ENCODE data around the gene OGN. TPM values are rescaled to one million over a fixed set of nuclear protein-coding genes. Genes with fewer than 3 reads are reported as not detected.

The OGN gene, protein sequence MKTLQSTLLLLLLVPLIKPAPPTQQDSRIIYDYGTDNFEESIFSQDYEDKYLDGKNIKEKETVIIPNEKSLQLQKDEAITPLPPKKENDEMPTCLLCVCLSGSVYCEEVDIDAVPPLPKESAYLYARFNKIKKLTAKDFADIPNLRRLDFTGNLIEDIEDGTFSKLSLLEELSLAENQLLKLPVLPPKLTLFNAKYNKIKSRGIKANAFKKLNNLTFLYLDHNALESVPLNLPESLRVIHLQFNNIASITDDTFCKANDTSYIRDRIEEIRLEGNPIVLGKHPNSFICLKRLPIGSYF
- total RNA-seq (2022) = not detected in 2 replicates
- not detected for Bru-seq, nascent RNA
- percentile 5 among the genes with signal in this experiment for BruChase-seq, experiment 1, labeled RNA remaining after a 6-hour chase
- BruChase-seq, experiment 2, labeled RNA remaining after a 2-hour chase = percentile 5 among the genes with signal in this experiment
- long read RNA-seq = 0 reads

GRCh38 chr9:92404042-92404836 is at the start of gene OGN:
TSS of gene OGN (minus strand) at chr9:92404578. CDS start at chr9:92403407, 1,171 bp downstream.
- Mint-ChIP-seq H3K4me3 (ENCODE audit: unreplicated experiment) (no peak within 1 kb of the TSS), H3K9me3 (ENCODE audit: unreplicated experiment) (no peaks in the 10 kb centered on the region), H3K4me1 (ENCODE audit: insufficient read depth, unreplicated experiment) (no peaks in the 10 kb centered on the region), H3K36me3 (ENCODE audit: insufficient read depth, unreplicated experiment) (no peaks in the 10 kb centered on the region), H3K27me3 (ENCODE audit: insufficient read depth, unreplicated experiment) (no peaks in the 10 kb centered on the region), H3K27ac (ENCODE audit: low read depth, unreplicated experiment) (no peak within 1 kb of the TSS)
- ChIA-PET CTCF (interaction anchor here (1.1 kb wide), 1 partner anchor 76 kb away, joined by 4 read pairs; no protein-coding TSS in a partner anchor), POLR2A (interaction anchor here (1.5 to 1.8 kb wide), 2 partner anchors 19 kb away, joined by 5 to 10 read pairs; no protein-coding TSS in a partner anchor)
- intact Hi-C loops (cut with micrococcal nuclease) = no loop called here
- TF ChIP-seq, protein P1, sequence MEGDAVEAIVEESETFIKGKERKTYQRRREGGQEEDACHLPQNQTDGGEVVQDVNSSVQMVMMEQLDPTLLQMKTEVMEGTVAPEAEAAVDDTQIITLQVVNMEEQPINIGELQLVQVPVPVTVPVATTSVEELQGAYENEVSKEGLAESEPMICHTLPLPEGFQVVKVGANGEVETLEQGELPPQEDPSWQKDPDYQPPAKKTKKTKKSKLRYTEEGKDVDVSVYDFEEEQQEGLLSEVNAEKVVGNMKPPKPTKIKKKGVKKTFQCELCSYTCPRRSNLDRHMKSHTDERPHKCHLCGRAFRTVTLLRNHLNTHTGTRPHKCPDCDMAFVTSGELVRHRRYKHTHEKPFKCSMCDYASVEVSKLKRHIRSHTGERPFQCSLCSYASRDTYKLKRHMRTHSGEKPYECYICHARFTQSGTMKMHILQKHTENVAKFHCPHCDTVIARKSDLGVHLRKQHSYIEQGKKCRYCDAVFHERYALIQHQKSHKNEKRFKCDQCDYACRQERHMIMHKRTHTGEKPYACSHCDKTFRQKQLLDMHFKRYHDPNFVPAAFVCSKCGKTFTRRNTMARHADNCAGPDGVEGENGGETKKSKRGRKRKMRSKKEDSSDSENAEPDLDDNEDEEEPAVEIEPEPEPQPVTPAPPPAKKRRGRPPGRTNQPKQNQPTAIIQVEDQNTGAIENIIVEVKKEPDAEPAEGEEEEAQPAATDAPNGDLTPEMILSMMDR (IDR thresholded peaks at IDR 0.05; ENCODE audit: unreplicated experiment) = no peak
- BruUV-seq (replicated peaks) = no TSS peak
- no peak for DNase-seq (ENCODE audit: unreplicated experiment)

- no TSS peak for BruUV-seq (replicated peaks)
- no peak for DNase-seq (ENCODE audit: unreplicated experiment)
- TF ChIP-seq, protein P1 (IDR thresholded peaks at IDR 0.05; ENCODE audit: unreplicated experiment) = no peak
- no peaks in the 10 kb centered on the region for H3K36me3 Mint-ChIP-seq (ENCODE audit: insufficient read depth, unreplicated experiment)
- no peak overlapping the region for H3K4me3 Mint-ChIP-seq (ENCODE audit: unreplicated experiment)
- no peaks in the 10 kb centered on the region for H3K9me3 Mint-ChIP-seq (ENCODE audit: unreplicated experiment)
- no peaks in the 10 kb centered on the region for H3K27me3 Mint-ChIP-seq (ENCODE audit: insufficient read depth, unreplicated experiment)
- intact Hi-C loops (cut with micrococcal nuclease) = no loop called here
- POLR2A ChIA-PET = interaction anchor here (1.2 to 1.8 kb wide), 2 partner anchors 16 to 34 kb away, joined by 4 read pairs; no protein-coding TSS in a partner anchor
- CTCF ChIA-PET = interaction anchor here (1.0 to 2.1 kb wide), 3 partner anchors 9 to 188 kb away, joined by 4 to 7 read pairs (median 6); no protein-coding TSS in a partner anchor
- H3K27ac Mint-ChIP-seq (ENCODE audit: low read depth, unreplicated experiment) = peak overlapping the region; percentile 66
- H3K4me1 Mint-ChIP-seq (ENCODE audit: insufficient read depth, unreplicated experiment) = no peaks in the 10 kb centered on the region
Measured at GRCh38 chr9:92446536-92446935, 42.2 kb upstream of the OGN start.

- Mint-ChIP-seq H3K4me3 (ENCODE audit: unreplicated experiment) (no peak overlapping the region), H3K9me3 (ENCODE audit: unreplicated experiment) (no peaks in the 10 kb centered on the region), H3K36me3 (ENCODE audit: insufficient read depth, unreplicated experiment) (no peaks in the 10 kb centered on the region), H3K27me3 (ENCODE audit: insufficient read depth, unreplicated experiment) (no peaks in the 10 kb centered on the region), H3K4me1 (ENCODE audit: insufficient read depth, unreplicated experiment) (peaks cover 3% of the 10 kb centered on the region), H3K27ac (ENCODE audit: low read depth, unreplicated experiment) (no peak overlapping the region)
- DNase-seq (ENCODE audit: unreplicated experiment) = no peak
- intact Hi-C loops (cut with micrococcal nuclease) = no loop called here
- ChIA-PET CTCF (interaction anchor here (0.5 to 1.0 kb wide), 3 partner anchors 101 to 270 kb away, joined by 3 read pairs; no protein-coding TSS in a partner anchor), POLR2A (interaction anchor here (0.7 to 1.2 kb wide), 2 partner anchors 225 to 304 kb away, joined by 3 to 4 read pairs; partner anchors contain the start of gene IPPK)
- TF ChIP-seq, protein P1 (IDR thresholded peaks at IDR 0.05; ENCODE audit: unreplicated experiment) = no peak
- no TSS peak for BruUV-seq (replicated peaks)
Measured at GRCh38 chr9:92444841-92445240, 40.5 kb upstream of the OGN start.
